ENCODE results near the gene RNASE7.

The RNASE7 gene

DNA sequence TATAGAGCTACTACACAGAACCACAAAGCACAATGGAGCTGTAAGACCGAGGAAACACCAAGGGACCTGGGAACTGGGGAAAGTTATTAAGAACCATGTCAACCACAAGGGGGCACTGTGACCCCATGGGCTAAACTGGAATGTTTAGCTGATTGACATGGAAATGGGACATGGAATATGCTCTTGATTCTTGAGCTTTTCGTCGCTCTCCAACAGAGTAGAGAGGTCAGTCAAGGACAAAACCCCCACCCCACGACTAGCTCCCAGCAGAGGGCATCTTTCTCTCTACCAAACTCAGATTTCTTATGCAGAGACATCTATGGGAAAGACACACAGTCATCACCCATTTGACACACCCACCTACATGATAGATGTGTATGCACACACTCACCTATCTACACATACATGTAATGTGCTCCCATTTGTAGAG is 27.4 kb upstream of the RNASE7 start:
- no peak overlapping the region for H3K27ac ChIP-seq

GRCh38 chr14:21015312-21015711 is 26.9 kb upstream of the RNASE7 start:
- no peaks in the 10 kb centered on the region for H3K27me3 ChIP-seq
- peaks cover 13 to 41% (median 32%) of the 10 kb centered on the region in 3 donors for H3K36me3 ChIP-seq
- intact Hi-C loops (cut with DNase I; ENCODE audit: low total_unique reads) = loop anchor here (2.0 kb wide), 1 partner anchor 25 kb away; no protein-coding TSS in a partner anchor
- H3K4me3 ChIP-seq = no peak overlapping the region
- no peak overlapping the region for H3K27ac ChIP-seq
- no peak for DNase-seq
- H3K9me3 ChIP-seq = no peaks in the 10 kb centered on the region
- no peak for TF ChIP-seq CTCF (IDR thresholded peaks at IDR 0.05)
- peaks cover 0 to 6% (median 0%) of the 10 kb centered on the region in 4 donors for H3K4me1 ChIP-seq

More for the DNA sequence above, 27.4 kb upstream of the RNASE7 start:
- TF ChIP-seq CTCF (IDR thresholded peaks at IDR 0.05) = peak; percentile 93 to 97
- Histone ChIP-seq H3K4me3 (no peak overlapping the region), H3K36me3 (peaks cover 11 to 35% (median 31%) of the 10 kb centered on the region in 3 donors), H3K4me1 (peaks cover 0 to 6% (median 0%) of the 10 kb centered on the region in 4 donors), H3K27me3 (no peaks in the 10 kb centered on the region), H3K9me3 (no peaks in the 10 kb centered on the region)
- peak; percentile 85 to 88 for DNase-seq
- intact Hi-C loops (cut with DNase I; ENCODE audit: low total_unique reads) = loop anchor here (2.0 kb wide), 1 partner anchor 26 kb away; no protein-coding TSS in a partner anchor

DNA sequence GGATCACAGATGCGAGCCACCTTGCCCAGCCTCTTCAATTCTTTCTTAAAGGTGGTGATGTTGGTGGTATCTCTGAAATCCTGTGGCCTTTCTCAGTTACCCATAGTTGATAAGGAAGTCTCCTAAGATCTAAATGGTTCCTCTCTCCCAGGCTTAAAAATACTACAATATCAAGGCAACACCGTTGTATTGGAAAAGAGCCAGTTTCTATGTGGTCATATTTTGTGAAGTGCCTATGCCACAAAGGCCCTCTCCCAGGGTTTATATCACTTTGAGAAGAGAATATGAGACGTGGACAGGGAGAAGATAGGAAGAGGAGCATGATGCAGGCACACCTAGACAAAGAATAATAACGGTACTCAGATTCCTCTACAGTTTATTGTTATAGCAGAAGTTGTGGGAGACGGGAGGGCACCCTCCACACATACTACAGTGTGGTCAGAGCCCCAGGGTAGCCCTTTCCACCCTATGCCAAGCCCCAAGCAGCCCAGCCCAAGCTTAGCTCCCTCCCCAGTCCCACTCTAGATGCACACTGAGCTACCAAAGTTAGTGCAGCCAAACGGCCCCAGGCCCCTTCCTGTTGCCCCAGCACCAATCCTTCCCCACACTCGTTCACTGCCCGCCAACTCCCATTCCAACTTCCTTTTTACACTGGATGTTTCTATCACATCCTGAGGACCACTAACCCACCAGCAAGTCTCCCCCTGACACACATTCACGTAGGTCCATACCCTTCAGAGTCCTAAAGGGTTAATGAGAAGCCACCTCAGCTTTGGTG is 25.6 kb upstream of the RNASE7 start:
- H3K36me3 ChIP-seq = peaks cover 22 to 54% (median 44%) of the 10 kb centered on the region in 3 donors
- H3K4me3 ChIP-seq = no peak overlapping the region
- no peak for DNase-seq
- H3K27me3 ChIP-seq = no peaks in the 10 kb centered on the region
- H3K27ac ChIP-seq = no peak overlapping the region
- peaks cover 0 to 6% (median 0%) of the 10 kb centered on the region in 4 donors for H3K4me1 ChIP-seq
- H3K9me3 ChIP-seq = no peaks in the 10 kb centered on the region
- no peak for TF ChIP-seq CTCF (IDR thresholded peaks at IDR 0.05)
- intact Hi-C loops (cut with DNase I; ENCODE audit: low total_unique reads) = no loop called here

GRCh38 chr14:21017528-21018245 is 24.5 kb upstream of the RNASE7 start:
- H3K9me3 ChIP-seq = no peaks in the 10 kb centered on the region
- no peak overlapping the region for H3K27ac ChIP-seq
- intact Hi-C loops (cut with DNase I; ENCODE audit: low total_unique reads) = no loop called here
- H3K4me1 ChIP-seq = peaks cover 0 to 16% (median 1%) of the 10 kb centered on the region in 4 donors
- no peak overlapping the region for H3K4me3 ChIP-seq
- H3K36me3 ChIP-seq = peaks cover 29 to 63% (median 47%) of the 10 kb centered on the region in 3 donors
- TF ChIP-seq CTCF (IDR thresholded peaks at IDR 0.05) = no peak
- no peak for DNase-seq
- no peaks in the 10 kb centered on the region for H3K27me3 ChIP-seq

- peaks cover 29 to 63% (median 47%) of the 10 kb centered on the region in 3 donors for H3K36me3 ChIP-seq
Measured at GRCh38 chr14:21018286-21018685, 23.9 kb upstream of the RNASE7 start.

More at GRCh38 chr14:21018286-21018685, 23.9 kb upstream of the RNASE7 start:
- Histone ChIP-seq H3K9me3 (no peaks in the 10 kb centered on the region), H3K4me3 (no peak overlapping the region), H3K27ac (no peak overlapping the region), H3K27me3 (no peaks in the 10 kb centered on the region), H3K4me1 (peaks cover 0 to 22% (median 7%) of the 10 kb centered on the region in 4 donors)
- no peak for DNase-seq
- TF ChIP-seq CTCF (IDR thresholded peaks at IDR 0.05) = no peak
- intact Hi-C loops (cut with DNase I; ENCODE audit: low total_unique reads) = no loop called here
